ENCODE results near the gene CACNA1I. TPM values are rescaled to one million over a fixed set of nuclear protein-coding genes. Genes with fewer than 3 reads are reported as not detected.

Gene CACNA1I
- total RNA-seq, 1 donor from 2014 or later, result 0.05 TPM

DNA sequence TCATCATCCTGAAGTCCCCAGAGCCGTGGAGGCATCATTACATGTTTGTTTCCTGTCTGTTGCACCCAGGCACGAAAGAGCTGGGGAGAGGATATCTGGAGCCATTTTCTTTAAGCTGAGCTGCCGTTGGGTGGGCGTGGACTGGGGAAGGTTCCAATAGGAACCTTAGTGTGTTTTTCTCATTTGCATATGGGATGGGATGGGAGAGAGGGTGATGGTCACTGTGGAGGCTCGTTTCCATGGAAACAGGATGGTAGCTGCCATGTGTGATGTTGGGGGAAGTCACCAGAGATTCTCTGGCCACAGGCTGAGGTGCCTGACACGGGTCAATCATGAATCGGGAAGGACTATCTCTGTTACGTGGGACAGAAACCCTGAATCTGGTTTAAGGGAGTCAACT, 39.7 kb downstream of the CACNA1I start:
- Mint-ChIP-seq H3K36me3 (ENCODE audit: low read depth) (no peaks in the 10 kb centered on the region), H3K27me3 (peaks cover 27% of the 10 kb centered on the region), H3K9me3 (no peaks in the 10 kb centered on the region), H3K27ac (no peak overlapping the region), H3K4me1 (peaks cover 9% of the 10 kb centered on the region), H3K4me3 (no peak overlapping the region)
- intact Hi-C loops (cut with micrococcal nuclease), result no loop called here
- no peak for DNase-seq

DNA sequence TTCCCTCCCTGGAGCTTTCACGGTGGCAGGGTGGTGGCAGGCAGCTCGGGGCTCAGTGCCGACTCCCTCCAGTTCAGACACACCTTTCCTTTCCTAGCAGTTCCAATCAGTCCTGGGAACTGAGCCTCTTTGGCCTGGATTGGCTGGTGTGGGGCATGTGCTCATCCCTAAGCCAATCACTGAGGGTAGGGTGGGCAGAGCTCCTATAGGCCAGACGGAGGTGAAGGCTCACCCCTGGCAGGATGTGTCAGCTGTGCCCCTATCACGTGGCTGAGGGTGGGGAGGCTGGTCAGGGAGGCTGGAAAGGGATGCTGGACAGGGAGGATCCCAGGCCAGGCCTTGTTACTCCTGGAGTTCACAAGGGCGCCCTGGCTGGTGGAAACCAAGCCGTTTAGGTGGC, 40.2 kb downstream of the CACNA1I start:
- Mint-ChIP-seq H3K4me3 (no peak overlapping the region), H3K27me3 (peaks cover 28% of the 10 kb centered on the region), H3K27ac (no peak overlapping the region), H3K9me3 (no peaks in the 10 kb centered on the region), H3K4me1 (peaks cover 9% of the 10 kb centered on the region), H3K36me3 (ENCODE audit: low read depth) (no peaks in the 10 kb centered on the region)
- intact Hi-C loops (cut with micrococcal nuclease), result no loop called here
- DNase-seq, result no peak

DNA sequence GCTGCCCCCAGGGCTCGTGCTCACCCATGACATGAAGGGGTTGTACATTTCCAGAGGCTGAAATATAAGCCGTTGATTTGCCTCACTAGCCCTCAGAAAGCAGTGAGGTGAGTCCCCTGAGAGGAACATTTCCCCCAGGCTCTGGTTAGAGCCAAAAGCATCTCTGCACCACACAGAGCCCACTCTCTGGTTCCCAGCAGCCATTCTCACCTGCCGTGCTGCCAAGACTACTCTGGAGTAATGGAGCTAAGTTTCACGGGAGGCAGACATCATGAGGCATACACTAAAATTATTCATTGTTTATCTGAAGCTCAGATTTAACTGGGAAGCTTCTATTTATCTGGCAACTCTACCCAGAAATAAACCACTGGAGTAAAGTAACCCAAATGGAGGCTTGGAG, 40.8 kb downstream of the CACNA1I start:
- intact Hi-C loops (cut with micrococcal nuclease), result no loop called here
- H3K27ac Mint-ChIP-seq, result no peak overlapping the region
- no peaks in the 10 kb centered on the region for H3K9me3 Mint-ChIP-seq
- DNase-seq, result no peak
- H3K36me3 Mint-ChIP-seq (ENCODE audit: low read depth), result no peaks in the 10 kb centered on the region
- H3K4me3 Mint-ChIP-seq, result no peak overlapping the region
- H3K27me3 Mint-ChIP-seq, result peaks cover 30% of the 10 kb centered on the region
- H3K4me1 Mint-ChIP-seq, result peaks cover 9% of the 10 kb centered on the region

DNA sequence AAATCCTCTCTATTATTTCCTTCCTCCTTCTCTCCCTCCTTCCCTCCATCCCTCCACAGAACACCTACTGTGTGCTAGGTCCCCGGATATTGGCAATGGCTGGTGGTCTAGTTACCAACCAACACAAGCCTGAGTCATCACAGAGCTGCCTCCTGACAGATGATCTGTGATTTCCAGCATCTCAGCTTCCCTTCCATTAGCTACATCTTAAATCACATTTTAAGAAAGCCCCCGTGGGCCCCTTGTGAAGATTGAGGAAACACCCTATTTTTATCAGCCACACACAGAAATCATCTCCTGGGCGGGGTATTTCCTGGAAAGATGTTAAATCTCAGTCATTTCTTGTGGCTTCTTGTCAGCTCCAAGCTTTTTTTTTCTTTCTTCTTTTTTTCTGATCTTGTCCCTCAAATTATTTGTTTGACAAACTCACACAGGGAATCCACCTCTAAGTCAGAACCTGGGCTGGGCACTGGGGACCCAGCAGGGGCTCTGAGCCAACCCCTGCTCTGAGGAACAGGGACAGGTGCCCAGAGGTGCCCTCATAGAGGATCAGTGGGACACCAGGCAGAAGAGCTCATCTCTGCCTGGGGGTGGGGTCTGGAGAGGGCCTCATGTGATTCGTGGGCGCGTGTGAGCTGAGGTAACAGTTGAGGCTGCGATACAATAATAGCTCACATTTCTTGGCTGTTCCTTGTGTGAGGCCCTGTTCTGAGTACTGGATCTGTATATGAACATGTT, 42.4 kb downstream of the CACNA1I start:
- intact Hi-C loops (cut with micrococcal nuclease), result no loop called here
- no peaks in the 10 kb centered on the region for H3K36me3 Mint-ChIP-seq (ENCODE audit: low read depth)
- peaks cover 15% of the 10 kb centered on the region for H3K4me1 Mint-ChIP-seq
- H3K27me3 Mint-ChIP-seq, result peaks cover 27% of the 10 kb centered on the region
- H3K4me3 Mint-ChIP-seq, result peak overlapping the region; percentile 25
- H3K9me3 Mint-ChIP-seq, result no peaks in the 10 kb centered on the region
- peak overlapping the region; percentile 59 for H3K27ac Mint-ChIP-seq
- peak; percentile 64 for DNase-seq

DNA sequence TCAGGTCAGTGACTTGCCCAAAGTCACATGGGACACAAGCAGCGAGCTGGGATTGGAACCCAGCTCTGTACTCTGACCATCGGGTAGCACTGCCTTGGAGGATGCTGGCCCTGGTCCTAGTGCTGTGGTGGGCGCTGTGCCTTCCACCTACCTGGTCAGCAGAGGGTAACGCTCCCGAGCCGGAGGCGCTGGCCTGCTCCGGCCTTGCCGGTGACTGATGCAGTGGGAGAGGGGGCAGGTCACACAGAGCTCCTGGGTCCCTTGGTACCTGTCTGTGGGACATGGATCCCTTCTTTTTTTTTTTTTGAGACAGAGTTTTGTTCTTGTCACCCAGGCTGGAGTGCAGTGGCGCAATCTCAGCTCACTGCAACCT, 43.0 kb downstream of the CACNA1I start:
- Mint-ChIP-seq H3K27ac (no peak overlapping the region), H3K27me3 (peaks cover 29% of the 10 kb centered on the region), H3K9me3 (no peaks in the 10 kb centered on the region), H3K36me3 (ENCODE audit: low read depth) (no peaks in the 10 kb centered on the region), H3K4me3 (no peak overlapping the region), H3K4me1 (peaks cover 19% of the 10 kb centered on the region)
- intact Hi-C loops (cut with micrococcal nuclease), result no loop called here
- DNase-seq, result no peak

DNA sequence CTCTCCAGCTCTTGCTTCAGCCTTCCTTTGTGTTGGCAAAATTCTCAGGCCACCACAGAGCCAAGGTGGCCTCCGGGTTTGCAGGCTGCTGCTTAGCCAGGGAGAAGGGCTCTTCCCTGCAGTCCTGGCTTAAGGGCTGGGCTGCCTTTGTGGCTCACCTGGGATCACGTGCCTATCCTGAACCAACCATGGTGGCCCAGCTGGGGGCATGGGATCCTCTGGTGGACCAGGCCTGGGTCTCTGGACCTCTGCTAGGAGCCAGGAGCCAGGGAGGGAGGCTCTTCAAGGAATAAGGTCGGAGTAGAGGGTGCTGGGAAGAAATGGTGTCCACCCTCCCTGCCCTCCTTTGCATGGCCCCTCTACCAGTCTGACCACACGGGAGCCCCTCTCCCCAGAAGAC, 43.9 kb downstream of the CACNA1I start:
- Mint-ChIP-seq H3K4me3 (no peak overlapping the region), H3K27ac (no peak overlapping the region), H3K9me3 (no peaks in the 10 kb centered on the region), H3K36me3 (ENCODE audit: low read depth) (no peaks in the 10 kb centered on the region), H3K4me1 (peaks cover 19% of the 10 kb centered on the region), H3K27me3 (peaks cover 28% of the 10 kb centered on the region)
- intact Hi-C loops (cut with micrococcal nuclease), result no loop called here
- no peak for DNase-seq

DNA sequence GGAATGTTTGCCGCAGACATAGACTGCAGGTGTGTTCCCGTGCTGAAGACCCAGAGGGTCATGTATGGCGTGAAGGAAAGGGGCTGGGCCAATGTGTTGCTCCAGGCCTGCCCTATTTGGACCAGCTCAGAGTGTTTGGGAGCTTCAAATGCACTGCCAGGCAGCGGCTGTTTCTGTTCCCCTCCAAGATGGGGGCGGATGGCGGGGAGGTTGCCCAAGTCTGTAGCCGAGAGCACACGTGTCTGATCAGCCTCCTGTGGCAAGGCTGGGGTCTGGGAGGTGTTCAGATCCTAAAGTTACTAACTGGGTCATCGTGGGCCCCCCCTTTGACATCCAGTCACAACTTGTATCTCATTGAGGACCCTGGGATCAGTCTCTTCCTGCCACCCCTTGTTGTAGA, 45.5 kb downstream of the CACNA1I start:
- H3K27me3 Mint-ChIP-seq, result peaks cover 23% of the 10 kb centered on the region
- DNase-seq, result no peak
- H3K4me3 Mint-ChIP-seq, result no peak overlapping the region
- intact Hi-C loops (cut with micrococcal nuclease), result no loop called here
- H3K9me3 Mint-ChIP-seq, result no peaks in the 10 kb centered on the region
- no peaks in the 10 kb centered on the region for H3K36me3 Mint-ChIP-seq (ENCODE audit: low read depth)
- no peak overlapping the region for H3K27ac Mint-ChIP-seq
- H3K4me1 Mint-ChIP-seq, result peaks cover 19% of the 10 kb centered on the region

DNA sequence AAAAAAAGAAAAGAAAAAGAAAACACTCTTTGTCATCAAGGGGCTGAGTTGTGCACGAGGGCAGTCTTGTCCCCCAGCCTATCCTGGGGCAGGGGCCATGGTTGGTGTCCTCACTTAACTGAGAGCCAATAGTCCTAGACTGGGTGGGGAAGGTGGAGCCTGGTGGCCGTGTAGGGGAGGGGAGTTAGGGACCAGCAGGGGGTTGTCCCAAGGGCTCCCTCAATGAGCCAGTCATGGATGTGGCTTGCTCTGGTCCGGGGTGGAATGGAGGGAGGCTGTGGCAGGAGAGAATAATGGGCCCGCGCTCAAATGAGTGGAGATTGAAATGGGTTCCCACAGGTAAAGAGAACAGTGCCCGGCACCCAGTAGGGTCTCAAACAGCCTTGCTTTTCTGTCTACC, 46.2 kb downstream of the CACNA1I start:
- Mint-ChIP-seq H3K36me3 (ENCODE audit: low read depth) (no peaks in the 10 kb centered on the region), H3K27ac (no peak overlapping the region), H3K27me3 (peaks cover 22% of the 10 kb centered on the region), H3K9me3 (no peaks in the 10 kb centered on the region), H3K4me1 (peaks cover 19% of the 10 kb centered on the region), H3K4me3 (no peak overlapping the region)
- DNase-seq, result no peak
- intact Hi-C loops (cut with micrococcal nuclease), result no loop called here

DNA sequence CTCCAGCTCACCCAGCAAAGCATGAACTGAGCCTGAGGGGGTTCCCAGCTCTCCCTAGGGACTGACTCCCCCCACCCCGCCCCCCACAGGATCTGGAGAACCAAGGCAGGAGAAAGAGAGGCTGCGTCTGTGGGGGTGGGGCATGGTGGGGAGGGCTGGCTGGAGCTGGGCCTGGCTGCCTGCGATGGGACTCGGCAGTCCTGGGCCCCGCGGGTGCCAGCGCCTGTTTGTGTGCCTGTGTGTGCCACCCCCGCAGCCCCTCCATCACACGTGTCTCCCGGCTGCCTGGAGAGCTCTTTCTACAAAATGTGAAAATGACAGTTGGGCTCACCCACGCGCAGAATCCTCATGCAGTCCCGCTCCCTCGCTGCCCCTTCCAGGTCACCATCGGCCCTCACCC, 46.8 kb downstream of the CACNA1I start:
- H3K4me3 Mint-ChIP-seq, result no peak overlapping the region
- intact Hi-C loops (cut with micrococcal nuclease), result no loop called here

DNA sequence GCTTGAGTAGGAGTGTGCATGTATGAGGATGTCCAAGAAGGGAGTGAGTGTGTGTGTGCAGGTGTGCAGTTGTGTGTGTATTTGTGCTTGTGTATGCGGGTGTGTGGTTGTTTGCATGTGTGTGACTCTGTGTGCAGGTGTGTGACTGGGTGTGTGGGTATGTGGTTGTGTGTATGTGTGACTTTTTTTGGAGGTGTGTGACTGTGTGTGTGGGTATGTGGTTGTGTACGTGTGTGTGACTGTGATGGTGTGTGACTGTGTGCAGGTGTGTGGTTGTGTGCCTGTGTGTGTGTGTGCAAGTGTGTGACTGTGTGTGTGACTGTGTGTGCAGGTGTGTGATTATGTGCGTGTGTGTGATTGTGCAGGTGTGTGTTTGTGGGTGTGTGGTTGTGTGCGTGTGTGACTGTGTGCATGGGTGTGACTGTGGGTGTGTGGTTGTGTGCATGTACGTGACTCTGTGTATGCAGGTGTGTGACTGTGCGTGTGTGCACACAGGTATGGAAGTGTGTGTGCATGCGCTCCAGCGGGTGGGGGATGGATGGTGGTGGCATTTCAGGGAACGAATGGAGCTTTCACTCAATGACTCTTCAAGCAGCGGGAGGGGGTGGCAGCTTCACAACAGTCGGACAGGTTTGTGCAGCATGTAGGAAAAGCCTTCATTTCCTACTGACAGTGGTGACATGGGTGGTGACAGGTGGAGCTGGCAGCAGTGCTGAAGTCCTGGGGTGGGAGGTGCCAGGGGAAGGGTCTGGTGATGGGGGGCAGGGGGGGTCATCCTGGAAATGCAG, 47.6 kb downstream of the CACNA1I start:
- intact Hi-C loops (cut with micrococcal nuclease), result no loop called here
- Mint-ChIP-seq H3K9me3 (no peaks in the 10 kb centered on the region), H3K4me1 (peaks cover 13% of the 10 kb centered on the region), H3K27me3 (peaks cover 19% of the 10 kb centered on the region), H3K36me3 (ENCODE audit: low read depth) (no peaks in the 10 kb centered on the region), H3K4me3 (no peak overlapping the region), H3K27ac (no peak overlapping the region)
- DNase-seq, result no peak

More for the DNA sequence above, 46.8 kb downstream of the CACNA1I start:
- peaks cover 19% of the 10 kb centered on the region for H3K4me1 Mint-ChIP-seq
- H3K36me3 Mint-ChIP-seq (ENCODE audit: low read depth), result no peaks in the 10 kb centered on the region
- H3K27me3 Mint-ChIP-seq, result peaks cover 20% of the 10 kb centered on the region
- no peaks in the 10 kb centered on the region for H3K9me3 Mint-ChIP-seq
- no peak for DNase-seq
- H3K27ac Mint-ChIP-seq, result no peak overlapping the region

DNA sequence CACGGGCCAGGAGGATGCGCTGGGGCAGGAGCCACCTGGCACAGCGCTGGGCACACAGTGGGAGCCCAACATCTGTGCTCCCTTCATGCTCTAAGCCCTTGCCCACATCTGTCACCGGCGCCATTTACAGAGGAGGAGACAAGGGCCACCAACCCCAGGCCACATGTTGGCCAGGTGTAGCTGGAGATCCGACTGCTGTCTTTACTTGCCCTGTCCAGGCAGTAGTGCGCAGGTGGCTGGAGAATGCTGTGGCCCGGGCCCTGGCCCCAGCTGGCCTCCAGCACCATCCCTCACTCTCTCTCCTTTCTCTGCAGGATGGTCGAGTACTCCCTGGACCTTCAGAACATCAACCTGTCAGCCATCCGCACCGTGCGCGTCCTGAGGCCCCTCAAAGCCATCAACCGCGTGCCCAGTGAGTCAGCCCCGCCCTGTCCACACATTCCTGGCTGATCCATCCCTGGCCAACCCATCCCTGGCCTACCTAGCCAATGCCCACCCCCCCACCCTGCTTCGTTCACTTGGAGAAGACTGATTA, 48.5 kb downstream of the CACNA1I start:
- Mint-ChIP-seq H3K36me3 (ENCODE audit: low read depth) (no peaks in the 10 kb centered on the region), H3K27ac (no peak overlapping the region), H3K9me3 (no peaks in the 10 kb centered on the region), H3K4me1 (peaks cover 10% of the 10 kb centered on the region), H3K4me3 (no peak overlapping the region), H3K27me3 (peaks cover 19% of the 10 kb centered on the region)
- DNase-seq, result no peak
- intact Hi-C loops (cut with micrococcal nuclease), result no loop called here

DNA sequence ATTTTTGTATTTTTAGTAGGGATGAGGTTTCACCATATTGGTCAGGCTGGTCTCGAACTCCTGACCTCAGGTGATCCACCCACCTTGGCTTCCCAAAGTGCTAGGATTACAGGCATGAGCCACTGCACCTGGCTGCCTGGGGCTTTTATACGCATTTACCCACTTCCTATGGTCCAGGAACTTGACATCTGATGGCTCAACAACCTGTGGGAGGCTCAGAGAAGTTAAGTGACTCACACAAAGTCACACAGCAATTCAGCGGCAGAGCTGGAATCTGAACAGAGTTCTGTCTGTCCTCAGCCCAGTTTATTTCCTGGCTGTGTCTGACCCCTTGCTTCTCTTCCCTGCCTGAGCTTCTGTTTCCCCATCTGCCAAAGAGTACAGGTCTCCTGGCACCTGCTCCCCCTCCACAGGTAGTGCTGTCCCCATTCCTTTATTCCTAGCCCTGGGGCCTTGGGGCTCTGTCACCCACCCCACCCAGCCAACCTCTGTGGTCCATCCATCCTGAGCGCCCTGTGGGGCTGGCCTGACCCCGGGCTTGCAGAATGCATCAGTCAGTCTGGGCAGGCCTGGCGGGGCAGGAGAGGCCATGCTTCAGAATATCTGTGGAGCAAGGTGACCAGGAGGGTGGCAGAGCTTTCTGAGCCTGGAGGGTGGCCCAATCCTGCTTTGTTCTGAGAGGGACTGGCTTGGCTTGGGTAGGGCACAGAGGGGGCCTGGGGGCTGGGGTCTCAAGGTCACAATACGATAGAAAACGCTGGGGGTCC, 50.6 kb downstream of the CACNA1I start:
- H3K27ac Mint-ChIP-seq, result no peak overlapping the region
- H3K4me1 Mint-ChIP-seq, result peaks cover 10% of the 10 kb centered on the region
- no peaks in the 10 kb centered on the region for H3K9me3 Mint-ChIP-seq
- H3K27me3 Mint-ChIP-seq, result peaks cover 9% of the 10 kb centered on the region
- no peaks in the 10 kb centered on the region for H3K36me3 Mint-ChIP-seq (ENCODE audit: low read depth)
- intact Hi-C loops (cut with micrococcal nuclease), result loop anchor here (5.0 to 10.0 kb wide), 2 partner anchors 321 to 404 kb away; no protein-coding TSS in a partner anchor
- no peak overlapping the region for H3K4me3 Mint-ChIP-seq
- no peak for DNase-seq

DNA sequence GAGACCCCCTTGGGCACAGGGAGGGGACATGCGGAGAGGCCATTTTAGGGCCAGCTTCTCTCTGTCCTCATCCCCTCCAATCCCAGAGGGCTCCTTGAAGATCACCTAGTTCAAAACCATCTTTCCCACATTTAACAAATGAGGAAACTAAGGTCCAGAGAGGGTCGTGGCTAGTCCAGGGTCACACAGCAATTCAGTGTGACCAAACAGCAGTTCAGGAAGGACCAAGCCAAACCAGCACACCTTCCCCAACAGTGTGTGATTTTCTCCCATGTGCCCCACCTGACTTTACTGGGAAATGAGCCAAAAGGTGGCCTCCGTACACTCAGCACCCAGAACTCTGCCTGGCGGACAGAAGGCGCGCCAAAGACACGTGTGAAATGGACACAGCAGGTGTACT, 51.3 kb downstream of the CACNA1I start:
- no peaks in the 10 kb centered on the region for H3K9me3 Mint-ChIP-seq
- intact Hi-C loops (cut with micrococcal nuclease), result loop anchor here (5.0 to 10.0 kb wide), 2 partner anchors 320 to 403 kb away; no protein-coding TSS in a partner anchor
- peaks cover 8% of the 10 kb centered on the region for H3K27me3 Mint-ChIP-seq
- no peaks in the 10 kb centered on the region for H3K36me3 Mint-ChIP-seq (ENCODE audit: low read depth)
- H3K27ac Mint-ChIP-seq, result no peak overlapping the region
- H3K4me3 Mint-ChIP-seq, result no peak overlapping the region
- peaks cover 9% of the 10 kb centered on the region for H3K4me1 Mint-ChIP-seq
- no peak for DNase-seq
